Measurements from ENCODE around the gene SIPA1L2. TPM values are rescaled to one million over a fixed set of nuclear protein-coding genes. Genes with fewer than 3 reads are reported as not detected.

Gene SIPA1L2
- total and polyA plus RNA-seq, 4 donors = 5.3 to 60.1 (median 30.4) TPM

- H3K9ac ChIP-seq (ENCODE audit: insufficient read depth in 1 of 2, low read length in 2 of 2) = no peak overlapping the region
- TF ChIP-seq CTCF (IDR thresholded peaks at IDR 0.05; ENCODE audit: control extremely low read depth, extremely low read depth) = peak; percentile 54
- H3K4me1 ChIP-seq (ENCODE audit: control insufficient read depth in 5 of 5, insufficient read depth in 5 of 5, low read length in 5 of 5) = peaks cover 0 to 10% (median 0%) of the 10 kb centered on the region in 5 donors
- H3K27me3 ChIP-seq (ENCODE audit: control insufficient read depth in 3 of 3, insufficient read depth in 3 of 3, low read length in 2 of 3) = no peaks in the 10 kb centered on the region
- 1 to 2% methylated on average over 3 of the region's 3 CpGs for WGBS, 2 donors
- DNase-seq (peak in 2 of 3 donors; percentile 74 to 79), ATAC-seq (ENCODE audit: insufficient read depth, low FRiP score) (peak; percentile 44)
- no peaks in the 10 kb centered on the region for H3K9me3 ChIP-seq (ENCODE audit: control insufficient read depth in 4 of 4, insufficient read depth in 3 of 4, low read length in 3 of 4)
- H3K27ac ChIP-seq (ENCODE audit: low read depth in 1 of 2, low read length in 1 of 2) = no peak overlapping the region
- no peaks in the 10 kb centered on the region for H3K36me3 ChIP-seq (ENCODE audit: control insufficient read depth in 4 of 4, insufficient read depth in 4 of 4, low read length in 4 of 4)
- no peak overlapping the region for H3K4me3 ChIP-seq
Observed at GRCh38 chr1:232635778-232636356, 5.9 kb upstream of the SIPA1L2 start.

DNA sequence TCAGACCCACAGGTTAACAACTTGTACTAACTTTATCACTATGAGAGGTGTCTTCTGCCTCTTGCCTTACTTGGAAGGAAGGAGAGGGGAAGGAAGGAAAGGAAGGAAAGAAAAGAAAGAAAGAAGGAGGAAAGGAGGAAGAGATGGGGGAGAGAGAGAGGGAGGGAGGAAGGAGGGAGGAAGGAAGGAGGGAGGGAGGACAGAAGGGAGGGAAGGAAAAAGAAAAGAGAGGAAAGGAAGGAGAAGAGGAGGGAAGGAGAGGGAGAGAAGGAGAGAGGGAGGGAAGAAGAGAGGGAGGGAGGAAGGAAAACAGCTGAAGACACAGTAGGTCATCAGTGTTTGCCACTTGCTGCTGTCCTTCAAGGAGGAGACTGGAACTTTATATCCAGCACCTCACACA, 5.3 kb upstream of the SIPA1L2 start:
- ATAC-seq (ENCODE audit: insufficient read depth, low FRiP score) (no peak), DNase-seq (no peak)
- Histone ChIP-seq H3K36me3 (ENCODE audit: control insufficient read depth in 4 of 4, insufficient read depth in 4 of 4, low read length in 4 of 4) (no peaks in the 10 kb centered on the region), H3K4me3 (no peak overlapping the region), H3K4me1 (ENCODE audit: control insufficient read depth in 5 of 5, insufficient read depth in 5 of 5, low read length in 5 of 5) (peaks cover 0 to 12% (median 2%) of the 10 kb centered on the region in 5 donors), H3K9ac (ENCODE audit: insufficient read depth in 1 of 2, low read length in 2 of 2) (no peak overlapping the region), H3K9me3 (ENCODE audit: control insufficient read depth in 4 of 4, insufficient read depth in 3 of 4, low read length in 3 of 4) (no peaks in the 10 kb centered on the region), H3K27me3 (ENCODE audit: control insufficient read depth in 3 of 3, insufficient read depth in 3 of 3, low read length in 2 of 3) (no peaks in the 10 kb centered on the region), H3K27ac (ENCODE audit: low read depth in 1 of 2, low read length in 1 of 2) (no peak overlapping the region)
- no peak for TF ChIP-seq CTCF (IDR thresholded peaks at IDR 0.05; ENCODE audit: control extremely low read depth, extremely low read depth)

DNA sequence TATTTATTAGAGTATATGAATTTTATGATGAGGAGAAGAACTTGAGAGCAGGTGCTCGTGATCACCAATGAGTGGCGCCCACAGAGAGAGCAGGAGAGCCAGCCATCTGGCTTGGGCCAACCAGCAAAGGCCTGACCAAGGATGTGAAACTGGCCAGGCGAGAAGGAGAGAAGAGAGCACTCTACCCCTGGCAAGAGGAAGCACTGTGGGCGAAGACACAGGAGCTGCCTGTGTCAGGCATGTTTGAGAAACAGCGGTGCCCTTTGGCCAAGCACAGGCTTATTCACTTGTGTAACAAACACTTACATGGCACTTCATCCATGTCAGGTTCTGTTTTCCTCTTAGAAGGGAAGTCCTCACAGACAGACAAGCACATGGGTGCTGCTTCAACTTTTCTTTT, 4.2 kb upstream of the SIPA1L2 start:
- WGBS, 2 donors = 53 to 54% methylated on average over 5 of the region's 5 CpGs
- Histone ChIP-seq H3K9me3 (ENCODE audit: control insufficient read depth in 4 of 4, insufficient read depth in 3 of 4, low read length in 3 of 4) (no peaks in the 10 kb centered on the region), H3K27me3 (ENCODE audit: control insufficient read depth in 3 of 3, insufficient read depth in 3 of 3, low read length in 2 of 3) (no peaks in the 10 kb centered on the region), H3K36me3 (ENCODE audit: control insufficient read depth in 4 of 4, insufficient read depth in 4 of 4, low read length in 4 of 4) (no peaks in the 10 kb centered on the region), H3K4me1 (ENCODE audit: control insufficient read depth in 5 of 5, insufficient read depth in 5 of 5, low read length in 5 of 5) (peaks cover 0 to 12% (median 2%) of the 10 kb centered on the region in 5 donors), H3K9ac (ENCODE audit: insufficient read depth in 1 of 2, low read length in 2 of 2) (no peak overlapping the region), H3K4me3 (no peak overlapping the region), H3K27ac (ENCODE audit: low read depth in 1 of 2, low read length in 1 of 2) (no peak overlapping the region)
- DNase-seq (peak in 1 of 3 donors; percentile 37), ATAC-seq (ENCODE audit: insufficient read depth, low FRiP score) (no peak)
- no peak for TF ChIP-seq CTCF (IDR thresholded peaks at IDR 0.05; ENCODE audit: control extremely low read depth, extremely low read depth)

GRCh38 chr1:232630894-232631195, 912 bp upstream of the SIPA1L2 start:
- peaks cover 0 to 35% (median 7%) of the 10 kb centered on the region in 5 donors for H3K4me1 ChIP-seq (ENCODE audit: control insufficient read depth in 5 of 5, insufficient read depth in 5 of 5, low read length in 5 of 5)
- peak overlapping the region; percentile 87 for H3K4me3 ChIP-seq
- no peaks in the 10 kb centered on the region for H3K36me3 ChIP-seq (ENCODE audit: control insufficient read depth in 4 of 4, insufficient read depth in 4 of 4, low read length in 4 of 4)
- H3K27me3 ChIP-seq (ENCODE audit: control insufficient read depth in 3 of 3, insufficient read depth in 3 of 3, low read length in 2 of 3) = no peaks in the 10 kb centered on the region
- peak overlapping the region; percentile 74 to 94 for H3K27ac ChIP-seq (ENCODE audit: low read depth in 1 of 2, low read length in 1 of 2)
- DNase-seq (no peak), ATAC-seq (ENCODE audit: insufficient read depth, low FRiP score) (no peak)
- no peaks in the 10 kb centered on the region for H3K9me3 ChIP-seq (ENCODE audit: control insufficient read depth in 4 of 4, insufficient read depth in 3 of 4, low read length in 3 of 4)
- peak overlapping the region in 1 of 2 donors; percentile 66 for H3K9ac ChIP-seq (ENCODE audit: insufficient read depth in 1 of 2, low read length in 2 of 2)
- TF ChIP-seq CTCF (IDR thresholded peaks at IDR 0.05; ENCODE audit: control extremely low read depth, extremely low read depth) = no peak
- 1% methylated on average over 8 of the region's 8 CpGs for WGBS, 2 donors
